NCI-H128 (cell line): ENCODE measurements around the gene HIC1.

Source experiments
- DNase-seq: peaks from one replicate; lab custom pipeline; 2025; ENCODE audit not compliant: unreplicated experiment; lab: John Stamatoyannopoulos, UW

HIC1 gene

GRCh38 chr17:2058586-2059546 lies 4.0 kb downstream of the HIC1 start:
- no peak for DNase-seq

- no peak for DNase-seq
These were observed 4.9 kb downstream of the HIC1 start for GRCh38 chr17:2059547-2060384.

- no peak for DNase-seq
These were observed 5.4 kb downstream of the HIC1 start for GRCh38 chr17:2060385-2060658.

GRCh38 chr17:2060681-2061440 lies 6.0 kb downstream of the HIC1 start:
- no peak for DNase-seq

GRCh38 chr17:2061441-2061958 lies 6.6 kb downstream of the HIC1 start:
- DNase-seq = no peak

- DNase-seq = no peak
These were observed 7.8 kb downstream of the HIC1 start for GRCh38 chr17:2062571-2063183.

- no peak for DNase-seq
These were observed 8.6 kb downstream of the HIC1 start for GRCh38 chr17:2063261-2064146.

- DNase-seq = no peak
These were observed 9.2 kb downstream of the HIC1 start for GRCh38 chr17:2064147-2064489.

- no peak for DNase-seq
These were observed 9.6 kb downstream of the HIC1 start for GRCh38 chr17:2064520-2064971.

- no peak for DNase-seq
These were observed 10.3 kb downstream of the HIC1 start for GRCh38 chr17:2064980-2065785.

- no peak for DNase-seq
These were observed 11.1 kb downstream of the HIC1 start for GRCh38 chr17:2065949-2066400.

- DNase-seq = no peak
These were observed 12.2 kb downstream of the HIC1 start for GRCh38 chr17:2067048-2067561.

- no peak for DNase-seq
These were observed 12.7 kb downstream of the HIC1 start for GRCh38 chr17:2067608-2068024.

- no peak for DNase-seq
These were observed 13.2 kb downstream of the HIC1 start for GRCh38 chr17:2068031-2068518.

- DNase-seq = no peak
These were observed 13.7 kb downstream of the HIC1 start for GRCh38 chr17:2068519-2069051.

- DNase-seq = no peak
These were observed 15.5 kb downstream of the HIC1 start for GRCh38 chr17:2070241-2071023.

- no peak for DNase-seq
These were observed 16.1 kb downstream of the HIC1 start for GRCh38 chr17:2071024-2071385.
